SKM-1 (cell line): Measurements from ENCODE around the gene HIGD1B.
"Not testable (repeated sequence)": the region's sequence is repeated elsewhere in the genome, so short reads cannot be mapped to it uniquely, and the experiment has no call there.

Experiments
- DNase-seq: peaks from one replicate; lab custom pipeline; 2025; ENCODE audit not compliant: unreplicated experiment; lab: John Stamatoyannopoulos, UW

Gene HIGD1B

DNA sequence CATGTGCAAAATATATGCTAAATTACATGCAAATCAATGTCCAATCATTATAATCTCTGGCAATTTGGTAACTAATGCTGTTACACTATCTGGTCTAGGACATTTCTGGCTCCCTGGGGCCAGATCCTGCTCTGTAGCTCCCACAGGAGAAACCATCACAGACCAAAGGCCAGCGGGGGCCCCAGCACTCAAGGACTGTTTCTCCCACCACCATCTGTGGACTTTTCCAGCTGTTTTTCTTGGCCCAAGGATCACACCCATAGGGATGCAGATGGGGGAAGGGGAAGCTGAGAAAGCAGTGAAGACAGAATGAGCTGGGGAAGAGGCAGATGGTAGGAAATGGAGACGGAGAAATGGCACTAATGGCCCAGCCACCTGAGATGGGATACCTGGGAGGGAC, at the start of gene HIGD1B:
Gene HIGD1B, plus strand, starts transcription at position 298 of the 400 bp plus-strand sequence. CDS start 270 bp downstream, outside the sequence.
- no peak for DNase-seq

- no peak for DNase-seq
Observed at GRCh38 chr17:44798356-44798755, 49.3 kb upstream of the HIGD1B start.

- DNase-seq: no peak
Observed at GRCh38 chr17:44801880-44802279, 45.8 kb upstream of the HIGD1B start.

DNA sequence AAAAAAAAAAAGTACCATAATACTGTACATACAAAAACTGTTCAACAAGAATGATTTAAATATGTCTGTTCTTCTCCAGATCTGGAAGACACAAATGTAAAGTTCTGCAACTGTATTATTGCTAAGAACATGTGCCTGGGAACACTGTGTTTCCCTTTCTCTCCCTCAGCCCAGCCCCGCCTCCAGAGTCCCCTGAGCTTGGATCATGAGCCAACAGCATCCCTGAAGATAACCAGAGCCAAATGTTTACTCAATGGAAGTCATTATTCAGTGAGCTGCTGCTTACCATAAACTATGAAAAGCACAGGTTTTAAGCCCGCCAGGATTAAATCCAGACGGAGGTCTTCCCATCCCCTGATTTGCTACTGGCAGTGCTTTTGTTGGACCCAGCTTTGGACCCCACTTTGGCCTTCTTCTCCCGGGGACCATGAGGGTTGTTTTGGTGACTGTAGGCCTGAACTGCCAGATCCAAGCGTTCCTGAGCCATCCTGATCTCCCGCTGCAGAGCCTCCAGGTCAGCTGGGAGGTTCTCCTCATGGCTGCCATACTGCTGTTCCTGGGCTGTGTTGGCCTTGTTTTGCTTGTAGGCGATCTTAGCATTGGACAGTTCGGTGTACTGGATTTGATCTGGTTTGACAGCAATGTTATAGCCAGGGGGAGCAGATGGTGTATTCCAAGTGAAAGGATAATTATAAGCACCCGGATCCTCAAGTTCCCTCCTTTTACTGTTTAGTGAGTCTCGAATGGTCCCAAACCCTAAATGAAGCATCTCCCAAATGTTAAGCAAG, 43.2 kb upstream of the HIGD1B start:
- DNase-seq: no peak

DNA sequence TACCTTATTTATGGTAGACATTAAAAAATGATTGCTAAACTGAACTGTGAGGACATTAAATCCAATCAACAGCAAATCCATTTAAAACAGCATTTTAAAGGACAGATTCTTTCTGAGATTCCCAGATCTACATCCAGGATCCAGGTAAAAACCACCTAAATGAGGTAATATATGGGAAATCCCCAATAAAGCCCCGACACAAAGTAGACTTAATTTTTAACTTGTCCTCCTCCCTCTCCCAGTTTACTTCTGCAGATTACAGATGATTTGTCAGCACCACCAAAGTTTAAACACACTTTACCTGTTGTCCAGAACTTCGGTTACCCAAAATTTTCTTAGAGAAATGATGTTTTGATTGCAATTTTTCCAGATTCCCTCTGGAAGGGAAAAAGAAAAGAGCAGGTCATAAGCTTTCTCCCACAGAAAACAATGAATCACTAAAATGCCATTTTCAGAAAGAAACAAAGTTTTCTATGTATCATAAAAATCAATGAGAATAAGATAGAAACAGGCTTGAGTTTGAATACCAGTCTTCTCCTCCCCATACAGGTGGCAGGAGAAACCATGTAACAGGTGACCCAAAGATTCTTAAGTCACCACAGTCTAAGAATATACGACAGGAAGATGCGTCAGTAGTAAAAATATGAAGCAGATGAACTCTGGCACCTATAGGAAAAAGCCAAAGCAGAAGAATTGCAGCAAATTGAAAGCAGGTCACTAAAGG, 40.4 kb upstream of the HIGD1B start:
- DNase-seq: no peak

DNA sequence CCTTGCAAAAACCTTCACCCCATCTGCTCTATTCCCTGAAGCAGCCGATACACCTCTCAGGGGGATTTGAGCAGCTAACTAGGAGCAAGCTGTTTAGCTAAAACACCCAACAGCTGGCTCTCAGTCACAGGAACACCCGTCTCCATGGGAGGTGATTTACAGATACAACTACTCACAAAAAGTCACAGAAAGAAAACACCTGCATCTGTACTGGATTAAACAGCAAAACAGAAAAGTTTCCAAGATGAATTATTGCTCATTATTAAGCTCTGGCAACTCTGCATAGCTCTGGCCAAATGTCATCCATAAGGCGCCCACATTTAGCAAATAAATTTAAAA, 39.9 kb upstream of the HIGD1B start:
- DNase-seq: no peak

DNA sequence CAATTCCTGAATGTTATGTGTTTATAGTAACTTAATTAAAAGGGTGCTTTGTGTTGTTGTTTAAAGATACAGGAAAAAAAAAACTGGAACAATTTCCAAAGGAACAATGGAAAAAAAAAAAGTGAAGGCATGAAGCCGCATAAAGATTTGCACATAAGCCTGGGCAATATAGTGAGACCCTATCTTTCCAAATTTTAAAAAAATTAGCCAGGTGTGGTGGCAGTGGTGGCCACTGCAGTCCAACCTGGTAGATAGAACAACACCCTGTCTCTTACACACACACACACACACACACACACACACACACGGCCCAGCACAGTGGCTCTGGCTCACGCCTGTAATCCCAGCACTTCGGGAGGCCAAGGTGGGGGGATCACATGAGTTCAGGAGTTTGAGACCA, 39.5 kb upstream of the HIGD1B start:
- DNase-seq: no peak

- DNase-seq: not testable (repeated sequence)
Observed at GRCh38 chr17:44808656-44809388, 38.9 kb upstream of the HIGD1B start.

GRCh38 chr17:44812263-44812662, 35.4 kb upstream of the HIGD1B start:
- no peak for DNase-seq

DNA sequence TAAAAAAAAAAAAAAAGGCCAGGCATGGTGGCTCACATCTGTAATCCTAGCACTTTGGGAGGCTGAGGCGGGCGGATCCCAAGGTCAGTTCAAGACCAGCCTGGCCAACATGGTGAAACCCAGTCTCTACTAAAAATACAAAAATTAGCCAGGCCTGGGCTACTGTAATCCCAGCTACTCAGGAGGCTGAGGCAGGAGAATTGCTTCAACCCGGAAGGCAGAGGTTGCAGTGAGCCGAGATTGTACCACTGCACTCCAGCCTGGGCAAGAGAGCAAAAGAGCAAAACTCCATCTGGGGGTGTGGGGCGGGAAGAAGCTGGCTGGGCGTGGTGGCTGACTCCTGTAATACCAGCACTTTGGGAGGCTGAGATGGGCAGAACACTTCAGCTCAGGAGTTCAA, 29.2 kb upstream of the HIGD1B start:
- DNase-seq: not testable (repeated sequence)

- DNase-seq: no peak
Observed at GRCh38 chr17:44820631-44821212, 27.0 kb upstream of the HIGD1B start.

- DNase-seq: not testable (repeated sequence)
Observed at GRCh38 chr17:44825236-44825635, 22.4 kb upstream of the HIGD1B start.

DNA sequence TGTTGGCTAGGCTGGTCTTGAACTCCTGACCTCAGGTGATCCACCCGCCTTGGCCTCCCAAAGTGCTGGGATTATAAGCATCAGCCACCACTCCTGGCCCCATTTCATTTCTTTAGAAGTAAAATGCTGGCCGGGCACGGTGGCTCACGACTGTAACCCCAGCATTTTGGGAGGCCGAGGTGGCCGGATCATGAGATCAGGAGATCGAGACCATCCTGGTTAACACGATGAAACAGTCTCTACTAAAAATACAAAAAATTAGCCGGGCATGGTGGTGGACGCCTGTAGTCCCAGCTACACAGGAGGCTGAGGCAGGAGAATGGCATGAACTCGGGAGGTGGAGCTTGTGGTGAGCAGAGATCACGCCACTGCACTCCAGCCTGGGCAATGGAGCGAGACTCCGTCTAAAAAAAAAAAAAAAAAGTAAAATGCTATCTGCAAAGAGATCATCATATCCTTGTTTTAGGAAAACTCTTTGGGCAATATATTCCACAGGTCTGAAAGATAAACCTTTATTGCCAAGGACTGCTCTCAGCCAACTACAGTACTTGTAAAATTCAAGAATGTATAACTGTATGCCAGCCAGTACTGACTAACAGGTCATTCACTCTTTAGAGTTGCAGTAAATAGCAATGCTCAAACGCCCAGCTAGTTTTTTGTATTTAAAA, 21.4 kb upstream of the HIGD1B start:
- DNase-seq: no peak

- no peak for DNase-seq
Observed at GRCh38 chr17:44827863-44828262, 19.8 kb upstream of the HIGD1B start.

- DNase-seq: no peak
Observed at GRCh38 chr17:44828919-44829522, 18.7 kb upstream of the HIGD1B start.

GRCh38 chr17:44829523-44830358, 17.9 kb upstream of the HIGD1B start, which contains the start of gene GJC1:
TSS of gene GJC1 (minus strand) at chr17:44830287. CDS start at chr17:44805817, 24,470 bp downstream.
- no peak for DNase-seq

DNA sequence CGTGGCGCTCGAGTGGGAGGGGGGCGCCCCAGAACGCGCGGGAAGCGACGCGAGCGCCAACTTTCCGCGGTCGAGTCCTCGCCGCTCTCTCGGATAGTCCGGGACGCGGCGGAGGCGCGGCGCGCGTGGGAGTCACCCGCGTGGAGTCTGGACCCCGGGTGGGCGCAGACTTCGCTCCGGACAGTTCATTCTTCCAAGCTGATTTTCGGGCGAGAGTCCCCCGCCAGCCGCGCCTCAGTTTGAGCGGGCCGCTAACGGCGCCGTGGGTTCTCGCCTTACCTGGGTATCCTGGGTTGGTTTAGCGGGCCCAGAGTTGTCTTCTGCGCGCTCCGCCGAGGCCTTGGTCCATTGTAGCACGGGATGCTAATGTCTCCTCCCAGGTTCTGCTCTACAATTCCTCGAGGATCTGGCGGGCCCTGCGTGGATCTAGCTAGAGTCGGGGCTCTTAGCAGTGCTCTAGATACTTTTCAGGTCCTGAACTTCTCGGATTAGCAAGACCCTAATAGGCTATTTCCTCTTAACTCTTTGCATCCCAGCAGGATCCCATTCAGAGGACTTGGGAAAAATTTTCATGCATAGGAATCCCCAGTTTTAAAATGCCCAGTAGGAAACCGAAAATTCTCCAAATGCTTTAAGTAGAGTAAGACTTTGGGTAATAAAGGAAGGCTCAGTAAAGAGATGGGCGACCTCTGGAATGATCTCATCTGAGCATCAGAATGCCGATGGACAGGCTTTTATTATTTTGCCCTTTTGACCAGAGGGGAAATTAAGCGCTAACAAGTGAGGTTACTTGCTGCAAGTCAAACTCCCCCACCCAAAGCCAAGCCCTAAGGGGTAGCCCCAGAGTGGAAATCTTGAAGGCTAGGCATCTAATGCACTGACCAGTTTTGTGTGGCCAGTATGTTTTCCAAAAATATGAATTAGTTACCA, 17.1 kb upstream of the HIGD1B start:
- DNase-seq: no peak

GRCh38 chr17:44831371-44831770, 16.3 kb upstream of the HIGD1B start:
- DNase-seq: no peak
